Neural cell (in vitro differentiated cells): ENCODE measurements around the gene TBC1D20.
A peak's percentile ranks its signal among the peaks of the same experiment; 100 is the strongest.

ENCODE experiments used
- CTCF ChIP-seq: fragments of 450-650 bp; IDR thresholded peaks from 2 replicates; pipeline ENCODE4 v1.5.1; 2014; ENCODE audit warnings: antibody characterized with exemption, mild to moderate bottlenecking, moderate library complexity; ENCODE audit not compliant: poor library complexity, severe bottlenecking
- EP300 ChIP-seq: fragments of 450-650 bp; conservative IDR thresholded peaks from 2 replicates; pipeline ENCODE4 v1.6.1; 2014; ENCODE audit warnings: antibody characterized with exemption, mild to moderate bottlenecking, moderate library complexity; ENCODE audit not compliant: poor library complexity, severe bottlenecking
- EZH2 ChIP-seq: fragments of 200-600, 300-800 bp; shearing (Covaris generic), sonication (generic); IDR thresholded peaks from 2 replicates; pipeline ENCODE4 v1.6.1; 2014; ENCODE audit warnings: antibody characterized with exemption, low read length, borderline replicate concordance, mild to moderate bottlenecking; ENCODE audit not compliant: insufficient read depth, poor library complexity, severe bottlenecking
- MXI1 ChIP-seq: fragments of 450-650 bp; conservative IDR thresholded peaks from 2 replicates; pipeline ENCODE4 v1.6.1; 2014; ENCODE audit warnings: antibody characterized with exemption, mild to moderate bottlenecking; ENCODE audit not compliant: poor library complexity, severe bottlenecking
- POLR2AphosphoS5 ChIP-seq: IDR thresholded peaks from 2 replicates; pipeline ENCODE4 v1.6.1; 2012
- RAD21 ChIP-seq: fragments of 450-650 bp; conservative IDR thresholded peaks from 2 replicates; pipeline ENCODE4 v1.6.1; 2014; ENCODE audit warnings: antibody characterized with exemption, mild to moderate bottlenecking, moderate library complexity
- REST ChIP-seq: IDR thresholded peaks from 2 replicates; pipeline ENCODE4 v1.6.1; 2012; ENCODE audit warnings: borderline replicate concordance
- TAF1 ChIP-seq: IDR thresholded peaks from 2 replicates; pipeline ENCODE4 v1.6.1; 2012; ENCODE audit warnings: low read depth

GRCh38 chr20:478949-479429, 16.7 kb upstream of the TBC1D20 start:
- TF ChIP-seq EP300 (no peak), CTCF (peak; percentile 81), EZH2 (no peak), RAD21 (peak; percentile 77), MXI1 (no peak), POLR2AphosphoS5 (no peak), REST (no peak), TAF1 (no peak)
